ENCODE data around the gene UNK.

DNA sequence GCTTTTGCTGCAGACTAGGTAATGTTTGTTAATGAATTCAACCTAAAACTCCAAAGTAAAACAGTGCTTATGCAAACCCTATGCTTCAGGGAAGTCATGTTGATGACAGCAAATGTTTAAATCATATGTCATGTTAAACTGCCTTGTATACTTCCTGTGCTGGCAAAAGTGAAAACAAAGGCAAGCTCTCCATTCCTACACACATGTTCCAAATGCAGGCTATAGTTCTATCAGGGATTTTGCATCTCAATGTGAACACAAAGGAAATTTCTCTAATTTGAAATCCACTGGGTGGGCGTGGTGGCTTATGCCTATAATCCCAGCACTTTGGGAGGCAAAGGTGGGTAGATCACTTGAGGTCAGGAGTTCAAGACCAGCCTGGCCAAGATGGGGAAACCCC lies 19.3 kb downstream of the UNK start:
- TF ChIP-seq FOXM1 (IDR thresholded peaks at IDR 0.05; ENCODE audit: borderline replicate concordance) (no peak), ARNT (IDR thresholded peaks at IDR 0.05) (no peak), ZNF384 (IDR thresholded peaks at IDR 0.05) (no peak), SUZ12 (IDR thresholded peaks at IDR 0.05) (no peak)

All from HEK293T (cell line).